HG02623 (cell line): ENCODE results near the gene ARHGEF39.

Experiments
- ATAC-seq: cut with Tn5 transposase; IDR thresholded peaks from one replicate; pipeline ENCODE4 v1.9.1; 2021; ENCODE audit warnings: moderate library complexity; ENCODE audit not compliant: unreplicated experiment

The ARHGEF39 gene

DNA sequence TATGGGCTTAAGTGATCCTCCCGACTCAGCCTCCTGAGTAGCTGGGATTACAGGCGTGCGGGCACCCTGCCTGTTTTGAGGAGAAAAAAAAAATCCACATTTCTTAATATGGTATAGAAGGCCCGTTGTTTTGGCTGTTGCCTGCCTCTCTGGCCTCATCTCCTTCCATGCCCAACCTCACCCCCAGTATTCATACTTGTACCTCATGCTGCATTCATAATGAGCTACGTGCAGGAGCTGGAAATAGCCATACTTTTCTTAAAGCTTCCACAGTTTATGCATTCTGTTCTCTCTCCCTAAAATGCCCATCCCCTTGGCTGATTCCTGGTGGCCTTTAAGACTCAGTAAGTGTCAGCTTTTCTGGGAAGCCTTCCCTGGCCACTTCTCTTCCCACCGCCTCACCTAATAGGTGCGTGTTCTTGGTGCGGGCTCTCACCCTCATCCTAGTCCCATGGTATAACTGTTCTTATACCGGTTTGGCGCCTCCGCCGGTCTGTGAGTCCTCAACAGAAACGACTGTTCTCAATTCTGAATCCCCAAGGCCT is 26.8 kb upstream of the ARHGEF39 start:
- ATAC-seq: no peak

DNA sequence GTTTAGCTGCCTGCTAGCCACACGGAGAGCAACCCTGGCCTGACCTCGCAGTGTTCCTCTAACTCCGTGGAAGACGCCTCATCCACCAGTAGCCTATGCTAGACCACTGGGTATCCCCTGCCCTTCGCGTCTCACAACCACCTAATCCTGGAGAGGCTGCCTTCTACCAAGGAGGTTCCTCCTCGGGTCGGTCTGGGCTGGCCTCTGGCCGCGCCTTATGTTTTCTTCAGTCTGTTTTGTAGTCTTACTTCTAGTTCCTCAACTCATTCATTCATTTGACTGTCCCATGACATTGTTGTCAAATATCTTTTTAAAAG is 26.3 kb upstream of the ARHGEF39 start:
- ATAC-seq: no peak

GRCh38 chr9:35690614-35691333 is 25.8 kb upstream of the ARHGEF39 start:
- ATAC-seq: no peak

- ATAC-seq: no peak
Observed at GRCh38 chr9:35690294-35690613, 25.3 kb upstream of the ARHGEF39 start.

DNA sequence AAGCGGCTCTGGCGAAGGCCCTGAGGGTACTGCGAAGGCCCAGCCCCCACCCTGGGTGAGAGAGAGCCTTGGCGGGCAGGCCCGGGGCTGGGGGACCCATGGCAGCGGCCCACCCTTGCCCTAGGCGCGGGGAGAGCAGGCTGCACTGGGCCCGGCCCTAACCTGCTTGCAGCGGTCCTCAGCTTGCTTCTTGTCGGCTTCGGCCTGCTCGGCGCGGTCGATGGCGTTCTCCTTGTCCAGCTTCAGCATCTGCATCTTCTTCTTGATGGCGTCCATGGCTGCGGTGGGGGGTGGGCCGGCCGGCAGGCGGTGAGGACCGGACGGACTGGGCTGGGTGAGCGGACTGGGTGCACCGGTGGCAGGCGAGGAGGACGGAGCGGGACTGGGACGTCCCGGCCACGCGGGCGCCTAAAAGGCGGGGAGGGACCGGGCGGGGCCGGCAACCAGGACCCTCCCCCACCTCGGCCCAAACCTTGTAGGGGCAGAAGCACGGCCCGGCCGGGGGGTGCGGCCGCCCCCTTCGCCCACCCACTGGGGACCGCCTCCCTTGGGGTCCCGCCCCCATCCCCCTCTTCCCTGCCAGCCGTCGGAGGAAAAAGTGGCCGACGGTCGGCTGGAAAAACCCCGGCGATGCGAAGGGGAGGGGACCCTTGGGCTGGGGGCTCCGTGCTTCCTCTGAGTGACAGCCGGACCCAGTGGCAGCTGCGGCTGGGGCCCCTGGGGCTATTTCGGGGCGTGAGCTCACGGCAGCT is 24.7 kb upstream of the ARHGEF39 start, which contains the start of gene TPM2:
TPM2 (minus strand) TSS at position 384 of the 752 bp plus-strand sequence; CDS start at position 276, 108 bp downstream.
- ATAC-seq: no peak

DNA sequence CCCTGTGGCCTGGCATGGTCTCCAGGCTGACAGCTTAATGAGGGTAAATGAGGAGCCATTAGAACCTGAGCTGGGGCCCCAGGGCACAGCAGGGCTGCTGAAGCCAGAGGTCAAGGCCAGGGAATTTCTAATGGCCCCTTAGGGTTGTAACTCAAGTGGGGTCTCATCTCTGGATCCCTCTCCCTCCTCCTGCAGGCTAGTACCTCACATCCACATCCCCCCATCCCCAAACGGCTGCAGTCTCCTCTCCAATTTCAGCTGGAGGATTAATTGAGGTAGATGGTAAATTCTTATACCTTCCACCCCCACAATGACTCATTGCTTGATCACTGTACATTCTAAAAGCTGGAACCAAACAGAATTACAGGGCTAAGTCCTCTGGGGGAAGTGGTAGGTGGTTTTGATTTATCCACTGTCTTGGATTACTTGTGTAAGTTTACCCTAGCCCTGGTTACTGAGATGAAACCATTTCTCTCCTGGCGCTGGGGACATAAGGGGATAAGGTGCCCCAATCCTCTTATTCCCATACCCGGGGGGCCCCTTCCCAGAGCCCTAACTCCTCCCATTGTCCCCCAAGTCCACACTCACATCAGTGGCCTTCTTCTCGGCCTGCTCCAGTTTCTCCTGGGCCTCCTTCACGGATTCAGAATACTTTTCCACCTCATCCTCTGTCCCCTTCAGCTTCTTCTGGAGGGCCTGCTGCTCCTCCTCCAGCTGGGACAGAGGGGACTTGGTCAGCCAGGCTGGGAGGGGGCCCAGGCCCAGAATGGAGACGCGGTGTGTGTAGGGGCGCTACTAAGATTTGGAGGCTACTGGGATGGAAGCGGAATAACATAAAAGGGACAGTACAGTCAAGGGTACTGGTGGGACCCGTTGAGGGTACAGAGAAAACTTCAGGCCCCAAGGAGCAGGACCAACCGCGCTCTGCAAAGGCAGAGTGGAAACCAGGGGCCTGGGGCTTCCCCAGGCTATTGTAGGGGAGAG is 23.9 kb upstream of the ARHGEF39 start:
- ATAC-seq: no peak

GRCh38 chr9:35687972-35688557 is 23.1 kb upstream of the ARHGEF39 start:
- ATAC-seq: no peak

DNA sequence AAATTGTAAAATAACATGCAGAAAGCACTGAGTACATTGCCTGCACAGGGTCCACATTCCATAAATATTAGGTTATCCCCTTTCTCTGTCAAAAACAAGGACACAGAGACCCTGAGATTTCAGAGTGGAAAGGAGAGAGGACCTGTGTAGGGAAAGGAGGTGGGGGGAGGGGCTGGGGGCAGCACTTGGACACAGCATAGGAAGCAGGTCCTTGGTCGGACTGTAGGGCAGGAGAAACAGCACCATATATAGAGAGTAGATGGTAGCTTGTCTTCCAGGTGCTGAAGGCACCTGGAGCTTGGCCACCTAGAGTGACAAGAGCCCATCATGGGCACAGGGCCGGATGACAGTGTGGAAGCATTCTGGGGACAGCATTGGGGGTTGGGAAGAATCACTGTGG is 22.3 kb upstream of the ARHGEF39 start:
- no peak for ATAC-seq

GRCh38 chr9:35686222-35687203 is 21.5 kb upstream of the ARHGEF39 start:
- no peak for ATAC-seq

DNA sequence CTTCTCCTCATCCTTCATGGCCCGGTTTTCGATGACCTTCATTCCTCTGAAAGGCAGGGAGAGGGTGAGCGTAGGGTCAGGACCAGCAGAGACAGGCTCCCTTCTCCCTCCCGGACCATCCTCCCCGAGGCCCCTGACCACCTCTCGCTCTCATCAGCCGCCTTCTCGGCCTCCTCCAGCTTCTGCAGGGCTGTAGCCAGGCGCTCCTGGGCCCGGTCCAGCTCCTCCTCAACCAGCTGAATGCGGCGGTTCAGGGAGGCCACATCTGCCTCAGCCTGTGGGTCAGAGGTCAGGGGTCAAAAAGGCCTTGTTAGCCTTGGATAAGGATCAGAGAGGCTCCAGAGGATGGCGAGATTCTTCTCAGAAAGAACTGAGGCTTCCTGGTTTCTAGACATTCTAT is 20.5 kb upstream of the ARHGEF39 start:
- no peak for ATAC-seq

DNA sequence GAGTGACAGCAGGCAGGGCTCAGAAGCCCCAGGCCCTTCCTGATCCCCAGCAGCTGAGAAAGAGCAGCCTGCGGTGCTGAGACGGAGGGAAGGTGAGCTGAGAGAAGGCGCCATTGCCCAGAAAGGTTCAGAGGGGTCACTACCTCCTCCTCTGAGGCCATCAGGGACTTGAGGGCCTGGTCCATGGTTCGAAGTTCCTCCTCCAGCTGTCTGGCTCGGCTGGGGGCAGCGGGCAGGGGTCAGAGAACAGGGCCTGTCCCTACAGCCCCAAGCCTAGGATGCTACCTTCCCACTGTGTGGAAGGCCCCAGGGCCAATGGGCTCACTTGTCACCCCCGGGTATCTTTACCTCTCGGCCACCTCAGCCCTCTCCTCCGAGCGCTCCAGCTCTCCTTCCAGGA is 19.9 kb upstream of the ARHGEF39 start:
- no peak for ATAC-seq

DNA sequence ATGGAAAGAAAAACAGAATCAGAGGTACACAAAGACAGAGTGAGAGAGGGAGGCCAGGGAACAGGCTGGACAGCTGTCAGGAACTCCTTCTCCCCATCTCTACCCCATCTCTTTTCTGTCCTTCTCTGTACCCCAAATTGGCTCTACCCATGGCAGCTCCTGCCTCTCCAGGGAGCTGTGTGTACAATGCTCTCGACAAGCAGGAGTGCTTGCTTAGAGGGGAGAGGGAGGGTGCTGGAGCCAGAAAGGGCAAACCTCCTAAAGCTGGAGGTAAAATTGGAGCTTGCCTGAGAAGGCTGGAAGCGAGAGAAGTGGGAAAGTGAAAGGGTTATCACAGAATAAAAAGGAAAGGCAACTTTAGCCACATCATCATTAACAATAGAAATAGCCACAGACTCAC is 18.3 kb upstream of the ARHGEF39 start:
- no peak for ATAC-seq

DNA sequence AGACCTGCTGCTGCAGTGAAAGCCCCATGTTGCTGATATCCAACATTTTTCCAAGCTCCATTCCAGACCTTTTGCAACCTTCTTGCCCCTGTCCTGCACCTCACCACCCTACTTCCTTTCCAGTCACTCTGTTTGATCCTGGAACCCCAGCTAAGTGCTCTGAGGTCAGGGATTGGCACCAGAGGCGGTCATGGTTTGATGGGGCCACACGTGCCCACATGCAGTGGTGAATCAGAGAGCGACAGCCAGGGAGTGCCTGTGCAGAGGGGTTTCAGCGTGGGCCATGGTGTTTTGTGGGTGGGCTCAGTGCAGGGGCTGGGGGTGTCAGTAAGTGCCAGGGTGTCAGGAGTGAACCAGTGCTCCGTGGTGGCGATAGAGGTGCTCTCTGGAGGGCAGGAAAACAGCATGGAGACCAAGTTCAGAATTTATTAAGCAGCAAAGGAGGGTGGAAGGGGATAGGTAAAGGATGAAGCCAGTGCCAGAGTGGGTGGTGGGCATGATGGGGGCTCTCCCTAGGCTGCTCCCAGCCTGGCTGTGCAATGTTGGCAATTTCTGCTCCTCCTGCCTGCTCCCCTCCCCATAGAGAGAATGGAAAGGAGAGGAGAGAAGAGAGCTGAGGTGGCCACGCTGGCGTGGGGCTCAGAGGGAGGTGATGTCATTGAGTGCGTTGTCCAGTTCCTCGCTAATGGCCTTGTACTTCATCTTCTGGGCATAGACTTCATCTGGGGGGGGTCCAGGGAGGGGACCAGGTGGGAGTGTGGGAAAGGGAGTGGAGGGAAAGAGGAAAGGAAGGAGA is 17.7 kb upstream of the ARHGEF39 start:
- ATAC-seq: no peak

- no peak for ATAC-seq
Observed at GRCh38 chr9:35682051-35682450, 17.1 kb upstream of the ARHGEF39 start.

DNA sequence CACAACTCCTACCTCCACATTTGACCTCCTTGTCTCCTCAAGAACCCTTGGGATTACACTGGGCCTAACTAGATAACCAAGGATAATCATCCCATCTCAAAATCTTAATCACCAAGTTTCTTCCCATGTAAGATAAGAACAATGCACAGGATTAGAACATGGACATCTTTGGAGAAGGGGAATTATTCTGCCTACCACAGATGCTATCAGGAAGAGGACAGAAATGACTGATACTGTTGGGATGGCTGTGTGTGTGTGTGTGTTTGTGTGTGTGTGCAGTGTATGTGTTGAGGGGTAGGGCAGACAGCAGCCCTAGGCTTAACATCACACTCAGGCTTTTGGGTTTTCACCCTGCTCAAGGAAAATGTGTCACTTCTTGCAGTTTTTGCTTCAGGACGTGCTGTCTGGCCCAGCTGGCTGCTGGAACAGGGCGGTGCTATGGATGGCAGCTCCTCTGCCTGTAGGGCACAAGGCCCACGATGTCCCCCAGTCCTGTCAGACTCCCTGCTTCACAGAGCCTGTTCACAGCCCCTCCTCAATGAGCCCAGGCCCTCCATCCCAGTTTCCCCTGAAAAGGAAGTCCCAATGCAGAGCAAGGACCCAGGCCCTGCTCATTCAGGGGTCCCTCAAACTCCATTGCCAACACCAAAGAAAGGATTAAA is 16.5 kb upstream of the ARHGEF39 start:
- no peak for ATAC-seq

- ATAC-seq: peak; percentile 43
Observed at GRCh38 chr9:35680331-35681105, 15.5 kb upstream of the ARHGEF39 start.

- ATAC-seq: no peak
Observed at GRCh38 chr9:35679766-35680330, 14.9 kb upstream of the ARHGEF39 start.
